Putamen (tissue), 1 donor: Measurements from ENCODE around the gene FOXO3.

ENCODE experiments used
- DNase-seq: peaks from one replicate; pipeline ENCODE4 v3.0.0-alpha.2; 2016; ENCODE audit warnings: low spot score

The FOXO3 gene

DNA sequence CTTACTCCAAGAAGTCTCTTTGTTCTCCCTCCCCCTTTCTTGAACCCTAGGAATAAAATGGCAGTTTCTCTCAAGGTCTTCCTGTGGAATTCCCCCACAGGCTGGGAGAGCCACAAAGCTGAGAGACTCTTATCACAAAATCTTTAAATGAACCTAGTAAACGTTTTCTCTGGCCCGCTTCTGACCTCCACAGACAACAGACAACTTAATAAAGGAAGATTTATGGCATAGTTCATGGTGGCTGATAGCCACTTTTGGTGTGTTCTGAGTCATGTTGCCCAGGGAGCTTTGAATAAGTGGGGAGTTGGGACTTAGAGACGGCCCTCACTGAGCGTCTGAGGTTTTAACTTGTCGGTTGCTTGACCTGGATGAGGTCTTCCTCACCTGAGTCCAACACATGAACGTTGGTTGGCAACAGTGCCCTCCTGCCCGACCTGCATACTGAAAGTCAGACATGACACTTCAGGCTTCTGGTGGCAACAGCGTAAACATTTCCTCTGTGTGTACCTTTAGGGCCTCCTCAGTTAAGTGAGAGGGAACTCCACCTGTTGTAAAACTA, 124.1 kb downstream of the FOXO3 start:
- no peak for DNase-seq

DNA sequence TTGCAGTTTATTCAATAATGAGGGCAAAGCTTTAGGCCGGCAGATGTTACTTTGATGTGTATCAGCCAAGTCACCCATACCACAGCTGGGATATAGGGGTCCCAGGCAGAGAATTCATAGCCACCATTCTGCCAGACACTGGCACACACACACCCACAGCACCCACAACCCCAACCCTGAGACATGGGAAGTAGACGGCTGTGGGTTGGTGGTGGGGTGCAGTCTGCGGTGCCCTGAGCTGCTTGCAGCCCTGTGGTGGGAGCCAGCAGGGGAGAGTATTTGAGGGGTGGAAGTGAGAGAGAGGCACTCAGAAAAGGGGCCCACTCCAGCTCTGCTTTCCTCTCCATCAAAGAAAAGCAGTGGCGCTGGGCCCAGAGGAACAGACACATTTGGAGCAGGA, 125.3 kb downstream of the FOXO3 start:
- DNase-seq, result no peak

DNA sequence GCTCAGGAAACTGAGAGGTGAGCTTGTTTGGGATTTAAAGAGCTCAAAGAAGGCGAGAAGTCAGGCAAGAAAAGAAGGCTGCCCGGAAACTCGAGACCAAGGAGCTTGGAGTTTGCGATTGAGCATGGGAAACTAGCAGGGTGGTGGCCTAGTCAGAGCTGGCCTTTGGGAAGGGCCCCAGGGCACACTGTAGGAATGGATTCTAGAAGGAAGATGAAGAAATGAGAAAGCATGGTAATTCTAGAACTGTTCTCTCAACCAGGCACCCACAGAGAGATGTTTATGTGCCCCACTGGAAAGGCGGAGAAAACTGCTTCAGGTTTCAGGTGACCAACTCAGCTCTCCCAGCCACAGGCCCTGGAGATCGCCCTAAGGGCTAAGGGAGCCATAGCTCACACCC, 126.2 kb downstream of the FOXO3 start:
- no peak for DNase-seq

DNA sequence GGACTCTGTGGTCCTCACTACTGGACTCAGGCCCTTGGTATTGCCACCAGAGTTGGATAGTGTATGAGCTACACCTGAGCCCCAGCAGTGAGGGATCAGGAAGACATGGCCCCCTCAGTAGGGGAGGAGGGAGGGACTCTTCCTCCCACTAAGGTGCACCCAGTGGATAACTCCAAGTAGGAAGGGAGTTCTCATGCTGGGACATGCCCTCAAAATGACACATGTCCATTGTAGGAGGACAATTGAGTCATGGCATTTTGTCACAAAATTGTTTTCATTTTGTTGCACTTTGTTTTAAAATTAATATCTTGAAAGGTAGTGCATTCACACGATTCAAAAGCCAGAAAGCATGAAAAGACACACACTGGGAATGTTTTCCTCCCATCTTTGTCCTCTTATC, 127.2 kb downstream of the FOXO3 start:
- no peak for DNase-seq

DNA sequence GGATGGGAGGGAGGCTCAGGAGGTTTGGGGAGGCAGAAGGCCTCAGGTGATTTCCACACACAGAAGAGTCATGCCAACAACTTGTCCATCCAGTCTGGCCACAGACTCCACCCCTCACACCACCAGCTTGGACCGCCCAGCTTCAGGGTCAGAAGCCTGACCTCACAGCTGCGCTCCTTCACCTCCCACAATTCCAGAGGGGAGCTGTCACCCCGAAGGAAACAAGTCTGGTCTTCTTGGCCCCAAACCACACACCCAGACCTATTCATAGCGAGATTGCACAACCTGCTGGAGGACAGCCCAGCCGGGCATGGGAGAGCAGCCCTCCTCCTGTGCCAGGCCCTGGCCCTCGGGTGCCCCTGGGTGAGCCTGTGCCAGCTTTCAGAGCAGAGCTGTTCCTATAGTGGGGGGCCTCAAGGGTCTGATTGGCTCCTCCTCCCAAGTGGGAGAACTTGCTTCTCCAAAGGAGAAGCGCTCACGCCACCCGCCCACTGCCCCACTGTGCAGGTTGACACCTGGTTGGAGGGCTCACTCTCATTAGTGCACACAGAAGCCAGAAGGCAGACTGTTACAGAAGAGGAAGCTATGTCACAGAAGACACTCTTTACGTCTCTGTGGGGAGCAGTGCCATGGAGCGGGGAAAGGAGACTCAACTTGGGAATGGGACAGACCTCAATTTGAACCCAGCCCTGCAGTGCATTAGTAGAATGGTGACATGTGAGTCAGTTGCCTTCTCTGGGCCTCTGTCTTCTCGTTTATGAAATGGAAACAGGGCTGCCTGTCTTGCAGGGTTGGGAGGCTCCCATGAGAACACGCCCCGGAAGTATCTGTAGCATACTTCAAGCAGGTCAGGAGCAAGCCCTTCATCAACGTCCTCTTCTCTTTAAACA, 128.8 kb downstream of the FOXO3 start:
- DNase-seq, result peak; percentile 41

DNA sequence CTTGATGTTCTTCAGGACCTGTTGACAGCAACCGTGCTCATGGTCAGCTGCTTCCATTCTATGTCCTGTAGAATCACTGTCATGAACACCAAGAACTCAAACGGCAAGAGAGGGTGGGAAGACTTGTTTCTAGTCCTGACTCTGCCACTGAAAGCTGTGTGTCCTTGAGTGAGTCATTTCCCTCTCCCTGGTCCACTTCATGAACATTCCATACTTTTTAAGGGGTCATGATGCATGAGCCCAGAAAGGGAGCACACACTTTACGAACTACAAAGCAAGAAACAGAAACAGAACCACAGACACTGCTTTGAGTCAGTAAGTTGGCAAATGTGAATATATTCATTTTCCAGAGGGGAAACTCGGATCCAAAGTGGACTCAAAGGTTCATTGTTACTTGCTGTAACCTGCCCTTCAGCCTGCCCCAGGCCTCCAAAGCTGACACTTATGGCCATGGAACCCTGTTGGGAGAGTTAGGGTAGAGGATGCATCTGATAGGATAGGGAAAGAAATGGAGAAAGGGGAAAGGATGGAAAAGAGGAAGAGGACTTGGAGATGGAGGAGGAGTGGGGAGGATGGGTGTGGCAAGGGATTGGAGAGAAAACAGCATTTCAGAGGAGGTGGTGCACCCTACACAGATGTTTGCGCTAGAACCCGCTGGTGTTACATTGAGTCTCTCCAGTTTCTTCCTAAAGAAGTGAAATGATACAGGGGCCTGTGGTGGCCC, 129.8 kb downstream of the FOXO3 start:
- DNase-seq, result no peak

DNA sequence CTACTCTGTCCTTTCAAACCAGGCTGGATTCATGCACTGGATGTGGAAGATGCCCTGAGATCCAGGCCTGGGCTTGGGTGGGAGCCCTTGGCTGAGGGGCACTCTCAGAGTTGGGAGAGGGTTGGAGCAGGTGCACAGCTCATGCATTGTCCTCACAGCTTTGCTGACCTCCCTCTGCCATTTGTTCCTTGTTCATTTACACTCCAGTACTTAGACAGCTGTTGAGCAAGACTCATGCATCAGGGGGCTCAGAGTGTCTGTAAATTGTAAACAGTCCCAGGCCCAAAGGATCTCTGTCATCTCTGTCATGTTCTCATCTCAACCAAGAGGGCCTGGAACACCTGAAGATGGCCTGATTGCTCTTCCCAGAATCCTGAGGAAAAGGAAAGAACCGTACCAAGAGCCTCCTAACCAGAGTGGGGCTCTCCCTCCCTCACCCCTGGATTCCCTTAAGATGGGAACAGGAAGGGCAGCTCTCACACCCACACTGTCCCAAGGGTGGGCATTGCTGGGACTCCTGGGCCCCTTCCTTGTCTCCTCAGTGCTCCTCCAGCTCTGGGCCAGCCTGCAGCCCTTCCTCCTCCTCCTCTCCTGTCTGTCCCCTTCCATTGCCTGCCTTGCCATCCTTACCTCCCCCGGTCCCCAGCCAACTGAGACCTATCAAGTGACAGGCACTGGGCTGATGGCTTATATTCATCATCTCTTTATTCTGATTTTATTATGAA, 132.9 kb downstream of the FOXO3 start:
- no peak for DNase-seq

DNA sequence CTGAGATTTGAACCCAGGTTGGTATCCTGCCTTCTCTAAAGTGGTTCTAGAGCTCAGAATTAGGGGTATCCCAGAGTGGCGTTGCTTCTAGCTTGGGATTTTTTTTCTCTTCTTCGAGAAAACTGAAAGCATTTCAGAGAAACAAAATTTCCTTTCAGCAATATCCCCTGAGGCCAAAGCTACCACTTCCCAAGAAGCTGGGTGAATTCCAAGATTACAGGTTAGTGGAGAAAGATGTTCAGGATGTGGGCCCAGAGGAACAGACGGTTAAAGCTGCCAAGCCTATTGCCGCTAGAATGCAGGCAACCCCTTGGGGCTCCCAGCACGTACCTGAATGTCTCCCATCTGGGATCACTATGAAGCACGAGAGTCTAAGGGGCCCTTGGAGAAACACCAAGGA, 134.1 kb downstream of the FOXO3 start:
- no peak for DNase-seq

DNA sequence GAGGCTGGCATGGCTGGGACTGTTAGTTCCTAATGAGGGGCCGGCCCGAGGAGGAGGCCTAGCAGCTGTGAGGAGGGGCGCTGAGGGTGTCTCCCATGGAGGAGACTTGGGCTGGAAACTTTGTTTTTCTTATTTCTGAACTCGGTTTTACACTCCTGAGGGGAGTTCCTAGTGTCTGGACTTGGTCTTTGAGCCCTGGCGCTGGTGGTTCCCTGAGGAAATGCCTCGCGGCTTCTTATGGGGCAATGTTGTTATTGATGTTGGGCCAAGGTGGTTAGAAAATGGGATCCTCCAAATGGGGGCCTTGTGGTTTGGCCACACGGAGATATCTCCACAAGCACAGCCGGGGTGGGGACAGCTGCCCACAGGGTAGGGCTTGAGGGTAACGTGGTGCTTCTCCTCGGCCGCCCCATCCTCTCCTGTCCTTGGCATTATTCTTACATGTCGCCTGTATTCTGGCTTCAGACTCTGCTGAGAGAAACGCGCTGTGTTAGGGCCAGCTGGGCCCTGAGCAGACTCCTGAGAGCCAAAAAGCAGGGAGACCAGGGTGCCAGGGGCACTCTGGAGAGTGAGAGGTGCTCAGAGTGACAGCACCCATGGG, 136.9 kb downstream of the FOXO3 start:
- no peak for DNase-seq

DNA sequence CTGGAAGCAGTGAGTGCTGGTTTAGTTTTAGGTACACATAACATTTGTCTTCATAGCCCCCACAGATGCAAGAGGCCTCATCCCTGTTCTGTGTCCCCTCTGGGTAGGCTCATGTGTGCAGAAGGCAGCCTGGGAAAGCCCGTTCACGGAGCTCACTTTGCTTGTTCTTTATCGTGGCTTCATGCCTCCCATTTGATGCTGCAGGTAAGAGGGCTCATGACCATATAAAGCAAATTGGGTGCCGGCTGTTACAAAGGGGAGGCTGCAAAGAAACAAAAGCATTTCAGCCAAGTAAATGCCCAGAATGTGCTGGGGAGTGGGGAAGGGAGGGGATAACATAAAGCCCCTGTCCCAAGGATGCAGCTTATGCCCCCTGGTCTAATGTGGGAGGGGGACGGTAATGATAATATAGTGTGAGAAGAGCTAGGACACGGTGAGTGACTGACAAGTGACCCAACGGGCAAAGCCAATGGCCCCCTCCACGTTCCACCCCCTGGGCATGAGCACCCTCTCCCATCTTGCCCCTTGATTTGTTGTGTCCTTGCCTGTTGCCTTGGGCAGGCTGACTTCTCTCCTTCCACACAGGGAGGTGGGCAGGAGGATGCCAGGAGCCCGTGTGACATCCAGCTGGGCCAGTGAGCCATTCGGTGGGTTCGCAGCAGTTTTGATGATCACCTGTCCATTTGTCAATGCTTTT, 138.0 kb downstream of the FOXO3 start:
- DNase-seq, result no peak

DNA sequence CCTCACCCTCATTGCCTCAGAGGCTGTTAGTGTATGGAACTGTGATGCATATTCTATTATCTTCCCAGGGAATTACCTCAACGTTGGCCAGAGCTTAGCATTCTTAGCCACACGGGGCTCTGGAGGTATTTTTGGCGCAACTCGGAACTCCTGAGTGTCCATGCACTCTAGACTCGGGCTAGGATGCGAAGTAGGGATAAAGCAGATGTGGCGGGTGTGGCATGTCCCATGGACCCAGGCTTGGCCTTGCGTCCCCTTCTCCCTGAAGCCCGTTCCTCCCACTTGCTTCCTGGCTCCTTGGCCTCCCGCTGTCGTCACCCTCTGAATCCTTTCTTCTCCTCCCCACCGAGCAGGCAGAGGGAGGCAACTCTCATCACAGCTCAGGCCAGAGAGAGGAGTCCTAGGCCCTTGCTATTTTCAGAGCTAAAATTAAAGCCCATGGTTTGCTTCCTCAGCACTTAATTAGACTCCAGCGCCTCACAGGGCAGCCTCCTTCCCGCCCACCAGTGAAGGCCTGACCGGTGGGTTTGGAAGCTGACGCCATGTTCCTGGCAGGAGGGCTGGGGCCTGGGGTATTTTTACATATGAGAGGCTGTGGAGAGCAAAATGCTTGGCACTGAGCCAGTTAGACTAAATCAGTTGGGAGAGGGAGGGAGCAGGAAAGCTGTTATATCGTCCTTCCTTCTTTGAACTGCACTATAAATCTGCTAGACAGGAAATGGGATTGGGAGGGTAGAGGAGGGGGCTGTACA, 138.7 kb downstream of the FOXO3 start:
- DNase-seq, result no peak

DNA sequence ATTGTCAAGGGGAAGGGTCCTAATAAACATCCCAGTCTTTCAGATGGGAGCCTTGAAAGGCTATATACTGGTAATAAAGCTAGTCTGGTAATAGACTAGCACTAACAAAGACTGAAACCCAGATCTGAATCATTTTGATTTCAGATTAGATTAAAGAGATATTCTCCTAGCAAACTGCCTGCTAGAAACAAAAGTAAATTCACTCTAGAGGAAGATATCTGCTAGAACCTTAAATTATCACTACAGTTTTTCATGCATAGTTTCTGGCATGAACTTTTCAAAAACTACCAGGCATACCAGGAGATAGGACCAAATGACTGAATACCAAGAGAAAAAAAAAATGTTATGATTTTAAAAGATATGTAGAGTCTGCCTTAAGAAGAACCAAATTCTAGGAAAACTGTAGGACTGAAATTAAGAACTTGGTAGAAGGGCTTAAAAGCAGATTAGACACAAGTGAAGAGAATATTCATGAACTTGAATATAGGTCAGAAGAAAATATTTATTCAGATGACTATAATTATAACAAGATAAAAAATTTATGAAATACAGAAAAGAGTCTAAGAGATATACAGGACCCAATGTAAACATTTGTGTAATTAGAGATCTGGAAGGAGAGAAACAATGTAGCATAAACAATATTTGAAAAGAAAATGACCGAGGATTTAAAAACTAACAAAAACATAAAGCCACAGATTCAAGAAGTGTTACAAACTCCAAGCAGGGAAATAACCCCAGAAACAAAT, 141.6 kb downstream of the FOXO3 start:
- no peak for DNase-seq

DNA sequence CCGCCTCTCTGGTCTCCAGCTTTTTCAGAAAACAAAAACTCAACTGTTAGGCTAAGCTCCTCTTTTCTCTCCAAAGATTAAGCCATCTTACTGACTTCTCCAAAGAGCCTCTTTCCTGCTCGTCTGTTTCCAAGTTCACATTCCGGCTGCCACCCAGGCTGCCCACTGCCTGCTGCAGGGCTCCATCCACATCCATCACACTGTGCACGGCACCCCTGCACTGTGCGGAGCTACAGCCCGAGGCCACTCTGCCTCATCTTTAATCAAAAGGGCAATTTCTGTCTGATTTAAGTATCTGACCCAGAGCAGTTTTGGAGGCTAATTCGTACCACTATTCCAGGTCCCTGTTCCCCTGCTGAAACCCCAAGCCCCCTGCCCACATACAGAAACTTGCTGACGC, 145.9 kb downstream of the FOXO3 start:
- DNase-seq, result no peak

DNA sequence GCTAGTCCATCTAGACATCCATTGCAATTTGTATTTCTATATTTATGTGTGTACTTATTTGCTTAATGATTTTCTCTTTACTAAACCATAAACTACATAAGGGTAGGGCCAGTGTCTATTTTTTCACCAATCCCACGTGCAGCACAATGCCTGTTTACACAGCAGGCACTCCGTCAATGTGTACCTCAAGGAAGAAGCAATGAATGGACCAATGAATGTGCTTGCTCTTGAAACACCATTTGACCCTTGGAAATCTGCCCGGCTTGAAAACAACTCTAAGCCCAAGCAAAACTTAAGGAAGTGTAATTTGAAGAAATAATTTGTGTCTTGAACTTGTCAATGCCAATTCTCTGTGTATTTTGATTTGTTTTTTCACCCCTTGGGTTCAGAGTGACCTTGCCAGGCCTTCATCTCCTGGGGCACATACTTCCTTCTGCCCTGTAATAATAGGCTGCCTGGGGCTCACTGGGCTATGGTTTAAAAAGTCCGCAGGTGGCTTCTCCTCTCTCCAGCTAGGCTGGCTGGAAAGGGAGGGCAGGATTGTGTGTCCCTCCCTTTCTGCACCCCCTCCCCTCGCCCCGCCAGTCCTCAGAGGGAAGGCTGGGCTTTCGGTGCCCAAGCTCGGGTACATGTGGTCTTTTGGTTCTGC, 146.7 kb downstream of the FOXO3 start:
- DNase-seq, result no peak

DNA sequence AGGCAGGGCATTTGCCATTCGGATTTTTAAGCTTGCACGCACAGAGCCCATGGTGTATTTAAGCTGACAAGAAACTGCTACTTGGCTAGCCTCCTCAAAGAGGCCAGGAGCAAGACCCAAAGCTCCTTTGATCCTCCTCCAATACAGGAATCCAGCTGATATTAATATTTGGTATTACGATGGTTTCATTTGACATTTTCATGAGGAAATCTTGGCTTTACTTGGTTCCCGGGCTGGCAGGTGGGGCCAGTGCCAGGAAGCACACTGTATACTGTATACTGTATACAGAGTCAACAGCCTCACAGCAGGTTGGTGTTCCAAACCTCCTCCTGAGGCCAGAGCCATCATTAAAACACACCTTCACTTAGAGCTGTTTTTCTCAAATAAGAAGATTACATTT, 149.3 kb downstream of the FOXO3 start:
- DNase-seq, result no peak

DNA sequence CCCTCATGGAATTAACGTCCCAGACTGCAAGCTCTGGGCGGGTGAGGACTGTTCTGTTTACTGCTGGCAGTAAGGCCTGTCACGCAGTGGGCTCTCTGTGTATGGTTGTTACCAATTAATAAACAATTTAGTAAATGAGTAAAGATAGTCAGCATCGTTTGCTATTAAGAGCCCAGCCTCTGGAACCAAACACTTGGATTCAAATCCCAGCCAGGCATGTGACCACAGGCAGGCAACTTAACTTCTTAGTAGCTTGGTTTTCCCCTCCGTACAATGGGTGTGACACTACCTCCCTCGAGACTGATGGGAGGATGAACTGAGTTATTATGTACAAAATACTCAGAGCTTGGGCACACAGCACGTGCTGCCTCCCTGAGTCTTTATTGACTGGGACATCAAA, 149.8 kb downstream of the FOXO3 start:
- no peak for DNase-seq

DNA sequence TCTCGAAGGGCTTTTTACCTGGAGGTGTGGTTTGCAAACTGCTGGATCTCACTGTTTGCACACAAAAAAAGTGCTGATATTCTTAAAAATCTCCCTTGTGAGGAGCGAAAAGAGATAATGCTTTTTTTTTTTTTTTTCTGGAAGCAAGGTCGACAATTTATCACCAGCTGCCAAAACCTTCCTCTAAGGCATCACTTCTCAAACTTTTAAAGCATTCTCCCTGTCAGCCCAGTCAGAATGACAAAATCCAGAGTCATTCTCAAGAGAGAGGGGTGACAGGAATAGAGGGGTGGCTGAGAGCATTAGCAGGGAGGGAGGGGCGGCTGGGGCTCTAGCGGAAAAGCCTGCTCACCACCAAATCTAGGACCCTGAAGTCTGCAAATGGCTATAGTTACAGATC, 150.4 kb downstream of the FOXO3 start:
- DNase-seq, result no peak

DNA sequence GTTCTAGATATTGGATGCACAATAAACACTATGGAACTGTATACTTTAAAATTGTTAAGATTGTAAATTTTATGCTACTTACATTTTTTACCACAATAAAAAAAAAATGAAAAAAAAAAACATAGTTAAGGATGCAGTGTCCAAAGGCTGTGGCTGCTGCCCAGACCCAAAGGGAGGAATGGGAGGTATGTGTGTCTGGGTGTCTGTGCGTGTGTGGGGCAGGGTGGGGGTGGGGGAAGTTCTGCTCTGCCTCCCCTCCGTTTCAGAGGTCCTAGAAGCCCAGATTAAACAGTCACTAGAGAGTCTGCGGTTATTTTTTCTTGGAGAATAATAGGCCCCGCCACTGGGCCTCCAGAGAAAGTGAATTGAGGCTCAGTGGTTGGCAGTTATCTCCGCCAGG, 151.1 kb downstream of the FOXO3 start:
- no peak for DNase-seq

DNA sequence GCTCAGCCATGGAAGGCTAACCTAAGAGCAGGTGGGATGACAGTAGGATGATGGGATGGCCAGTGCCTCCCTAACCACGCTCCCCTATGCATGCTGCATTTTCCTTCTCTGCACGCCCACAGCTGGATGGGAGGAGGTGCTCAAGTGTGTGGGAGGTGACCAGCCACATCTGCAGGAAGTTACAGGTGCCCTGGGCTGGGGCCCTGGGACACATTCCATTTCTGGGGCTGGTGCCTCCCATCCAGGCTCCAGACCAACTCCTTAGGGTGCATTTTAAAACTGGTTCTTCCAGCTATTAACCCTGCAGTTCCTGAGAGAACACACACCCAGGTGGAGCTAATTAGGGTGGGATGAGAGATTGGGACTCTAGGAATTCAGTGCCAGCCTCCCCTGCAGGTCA, 152.2 kb downstream of the FOXO3 start:
- DNase-seq, result no peak
